GM12878 (cell line): ENCODE measurements around the gene RALGDS. TPM values are rescaled to one million over a fixed set of nuclear protein-coding genes. Genes with fewer than 3 reads are reported as not detected.
"Not testable (repeated sequence)": the region's sequence is repeated elsewhere in the genome, so short reads cannot be mapped to it uniquely, and the experiment has no call there.

Experiments
- ATAC-seq: fragments of 200-7000 bp; cut with Tn5 transposase; 3 replicates; pipeline ENCODE4 v1.9.1; 2020; ENCODE audit warnings: mild to moderate bottlenecking, moderate library complexity
- BruUV-seq: library from RNA; stranded (reverse); fragments of 400-500 nt; replicated peaks from 2 replicates; lab custom pipeline; 2021; lab: Mats Ljungman, UMichigan
- CTCF ChIA-PET: fragments of 300-600 bp; sonication (Branson Sonifier 250); formaldehyde crosslinking; extraction: SDS; loops from one replicate; lab custom pipeline; 2021; ENCODE audit warnings: inconsistent platforms; lab: Yijun Ruan, JAX
- POLR2A ChIA-PET: fragments of 350-600 bp; formaldehyde crosslinking; extraction: SDS; loops from one replicate; lab custom pipeline; 2021; ENCODE audit warnings: inconsistent platforms; lab: Charles Lee
- RAD21 ChIA-PET: fragments of 300-600 bp; sonication (Branson Sonifier 250); formaldehyde crosslinking; loops from one replicate; lab custom pipeline; 2023; ENCODE audit warnings: antibody characterized with exemption; ENCODE audit not compliant: unreplicated experiment; lab: Charles Lee
- SMC1A ChIA-PET: fragments of 300-600 bp; sonication (Branson Sonifier 250); formaldehyde crosslinking; loops from one replicate; lab custom pipeline; 2023; ENCODE audit not compliant: unreplicated experiment, uncharacterized antibody; lab: Charles Lee
- DNase-seq: peaks from one replicate; pipeline ENCODE4 v3.0.0-alpha.2; 2011; ENCODE audit warnings: low read depth, low spot score
- FAIRE-seq: peaks from 3 replicates; lab custom pipeline; 2011; peaks lifted over from hg19 to GRCh38; lab: Jason Lieb, UNC
- H2AFZ ChIP-seq: 2 replicates; pipeline ENCODE4 v1.6.0; 2011; ENCODE audit warnings: low read depth, low read length, control low read depth; ENCODE audit not compliant: control insufficient read depth
- H3K27ac ChIP-seq: 2 replicates; pipeline ENCODE4 v1.5.1; 2011; ENCODE audit warnings: control low read depth; ENCODE audit not compliant: control insufficient read depth, insufficient read depth
- H3K27me3 ChIP-seq, 2 experiments: replicated peaks in 1 of 2; 2 replicates each; pipeline versions ENCODE4 v1.6.0 to v1.6.1; 2011; ENCODE audit warnings: low read length in 1 of 2; ENCODE audit not compliant: control insufficient read depth in 2 of 2, insufficient read depth in 2 of 2
- H3K36me3 ChIP-seq, 2 experiments: 2 replicates each; pipeline ENCODE4 v1.5.1; 2011; ENCODE audit warnings: low read length in 1 of 2; ENCODE audit not compliant: control insufficient read depth in 2 of 2, insufficient read depth in 2 of 2
- H3K4me1 ChIP-seq: 2 replicates; pipeline ENCODE4 v1.6.1; 2011; ENCODE audit warnings: mild to moderate bottlenecking, low read length, moderate library complexity, mixed read lengths; ENCODE audit not compliant: control insufficient read depth, insufficient read depth
- H3K4me2 ChIP-seq: 2 replicates; pipeline ENCODE4 v1.6.0; 2011; ENCODE audit warnings: control low read depth; ENCODE audit not compliant: control insufficient read depth, insufficient read depth
- H3K4me3 ChIP-seq: fragments of 200-600 bp; sonication (generic); 2 replicates; pipeline ENCODE4 v1.5.1; 2016
- H3K79me2 ChIP-seq: 2 replicates; pipeline ENCODE4 v1.6.0; 2011; ENCODE audit warnings: low read length; ENCODE audit not compliant: control insufficient read depth, insufficient read depth
- H3K9ac ChIP-seq: 2 replicates; pipeline ENCODE4 v1.8.0; 2011; ENCODE audit warnings: low read length, control low read depth, mixed read lengths; ENCODE audit not compliant: control insufficient read depth, insufficient read depth
- H3K9me3 ChIP-seq: replicated peaks from 3 replicates; pipeline ENCODE4 v1.5.1; 2011; ENCODE audit warnings: mild to moderate bottlenecking, low read length; ENCODE audit not compliant: control insufficient read depth, insufficient read depth
- H4K20me1 ChIP-seq: 2 replicates; pipeline ENCODE4 v1.6.0; 2011; ENCODE audit not compliant: control insufficient read depth, insufficient read depth
- BCL3 ChIP-seq: IDR thresholded peaks from 2 replicates; pipeline ENCODE4 v1.6.1; 2011; ENCODE audit warnings: borderline replicate concordance, low read depth, mild to moderate bottlenecking, moderate library complexity, low read length; ENCODE audit not compliant: insufficient read depth, poor library complexity, severe bottlenecking
- BMI1 ChIP-seq: fragments of 450-650 bp; IDR thresholded peaks from 2 replicates; pipeline ENCODE4 v1.6.1; 2016; ENCODE audit warnings: mild to moderate bottlenecking, moderate library complexity, borderline replicate concordance
- TCF3 ChIP-seq: IDR thresholded peaks from 2 replicates; pipeline ENCODE4 v1.6.1; 2012; ENCODE audit warnings: low read depth, mild to moderate bottlenecking, low read length, borderline replicate concordance; ENCODE audit not compliant: insufficient read depth
- WGBS: methylation state at CpG from one replicate; pipeline ENCODE4 v1.1.6; 2016; ENCODE audit warnings: low lambda C conversion rate; ENCODE audit not compliant: insufficient replicate concordance, insufficient coverage; ENCODE audit errors: missing lambda C conversion rate; 5-methylcytosine and 5-hydroxymethylcytosine counted together
- in situ Hi-C: fragments of 300-500 bp; cut with MboI; formaldehyde crosslinking; loops from 9 replicates; pipeline ENCODE4 v1.14.3; 2018; ENCODE audit warnings: mixed read lengths
- intact Hi-C: fragments of 100-400 bp; cut with micrococcal nuclease; formaldehyde crosslinking; loops from one replicate; pipeline ENCODE4 v1.14.2; 2022; ENCODE audit not compliant: unreplicated experiment
- polyA plus RNA-seq, 11 experiments: library from polyadenylated mRNA; depleted of rRNA in 4 of 11; unstranded in 6 of 11; stranded (reverse) in 5 of 11; fragments of >200 nt; fragmentation: Nextera tagmentation in 4 of 11; fragmentation: Illumina TruSeq in 1 of 11; extraction: Ambion mirVana in 4 of 11; extraction: Trizol in 1 of 11; gene quantifications; 1 replicate in 1 of 11; 2 replicates in 10 of 11; pipeline versions ENCODE4 v1.2.1 to v1.2.3, GENCODE V29; 2011 to 2016; ENCODE audit warnings: inconsistent platforms in 2 of 11, missing spikeins in 2 of 11, low read depth in 1 of 11
- total RNA-seq, 4 experiments: library from RNA; depleted of rRNA in 3 of 4; stranded (reverse); fragments of >200 nt in 3 of 4; fragmentation: Illumina TruSeq in 1 of 4; extraction: Trizol in 1 of 4; gene quantifications; 2 replicates each; pipeline versions ENCODE4 v1.2.1 to v1.2.3, GENCODE V29; 2013 to 2021

RALGDS gene
- total and polyA plus RNA-seq, 10 of the 15 experiments (the other 5 are each of a cell fraction or from before 2014, with no cell fraction given) = 1.3 to 48.6 (median 21.2) TPM

- DNase-seq, H4K20me1 ChIP-seq, H3K4me1 ChIP-seq, H3K36me3 ChIP-seq, H3K9ac ChIP-seq, CTCF ChIA-PET, H3K4me3 ChIP-seq, BruUV-seq, H3K27ac ChIP-seq, SMC1A ChIA-PET, in situ Hi-C loops, RAD21 ChIA-PET, H3K4me2 ChIP-seq, POLR2A ChIA-PET, H3K27me3 ChIP-seq, H3K79me2 ChIP-seq, intact Hi-C loops, ATAC-seq, H2AFZ ChIP-seq, H3K9me3 ChIP-seq: not testable (repeated sequence)
- peak; percentile 52 for FAIRE-seq
- 42% methylated on average over 2 of the region's 15 CpGs for WGBS
These were observed 52.6 kb downstream of the RALGDS start for GRCh38 chr9:133068431-133068830.

- BruUV-seq = no TSS peak
- 62% methylated on average over 11 of the region's 11 CpGs for WGBS
- TF ChIP-seq BCL3 = no peak
- TF ChIP-seq TCF3 = no peak
- no peak for TF ChIP-seq BMI1
- ChIA-PET CTCF (interaction anchor here (0.8 kb wide), 1 partner anchor 12 kb away, joined by 3 read pairs; no protein-coding TSS in a partner anchor), SMC1A (no interaction called here), RAD21 (no interaction called here), POLR2A (no interaction called here)
- Histone ChIP-seq H3K27me3 (no peaks in the 10 kb centered on the region), H4K20me1 (no peaks in the 10 kb centered on the region), H3K4me1 (no peaks in the 10 kb centered on the region), H3K79me2 (no peaks in the 10 kb centered on the region), H3K36me3 (no peaks in the 10 kb centered on the region), H3K9me3 (no peaks in the 10 kb centered on the region), H3K27ac (no peak overlapping the region), H3K9ac (no peak overlapping the region), H3K4me3 (no peak overlapping the region), H3K4me2 (no peak overlapping the region), H2AFZ (no peak overlapping the region)
- FAIRE-seq (no peak), ATAC-seq (no peak), DNase-seq (no peak)
- intact Hi-C loops (no loop called here), in situ Hi-C loops (no loop called here)
These were observed 53.2 kb downstream of the RALGDS start for GRCh38 chr9:133067813-133068212.
